PC-3 (cell line): ENCODE measurements around the gene RBM12. TPM values are rescaled to one million over a fixed set of nuclear protein-coding genes. Genes with fewer than 3 reads are reported as not detected.

Experiments used
- ATAC-seq: fragments of 200-7000 bp; cut with Tn5 transposase; 2 replicates; pipeline ENCODE4 v1.9.1; 2020; ENCODE audit warnings: mild to moderate bottlenecking, moderate library complexity
- BruUV-seq: library from RNA; stranded (reverse); fragments of 400-500 nt; replicated peaks from 2 replicates; lab custom pipeline; 2021; lab: Mats Ljungman, UMichigan
- CTCF ChIA-PET: fragments of 300-600 bp; sonication (Branson Sonifier 250); formaldehyde crosslinking; loops from one replicate; lab custom pipeline; 2022; ENCODE audit warnings: antibody characterized with exemption; lab: Charles Lee
- POLR2A ChIA-PET: fragments of 300-600 bp; sonication (Branson Sonifier 250); formaldehyde crosslinking; loops from one replicate; lab custom pipeline; 2022; ENCODE audit warnings: antibody characterized with exemption; ENCODE audit not compliant: unreplicated experiment; lab: Charles Lee
- DNase-seq: peaks from one replicate; pipeline ENCODE4 v3.0.0-alpha.2; 2015
- H2AFZ ChIP-seq: fragments of 300-600 bp; sonication (generic); 2 replicates; pipeline ENCODE4 v1.6.0; 2016; ENCODE audit warnings: antibody characterized with exemption, low read length
- H3F3A ChIP-seq: fragments of 300-600 bp; sonication (generic); one replicate; pipeline ENCODE4 v1.6.0; 2017; ENCODE audit warnings: antibody characterized with exemption, low read length, control low read depth, mild to moderate bottlenecking; ENCODE audit not compliant: unreplicated experiment
- H3K27ac ChIP-seq: fragments of 300-600 bp; sonication (generic); 2 replicates; pipeline ENCODE4 v1.5.1; 2016; ENCODE audit warnings: mild to moderate bottlenecking, low read length
- H3K27me3 ChIP-seq: fragments of 300-600 bp; sonication (generic); 2 replicates; pipeline ENCODE4 v1.6.1; 2016; ENCODE audit warnings: low read length, mixed read lengths
- H3K36me3 ChIP-seq: fragments of 300-600 bp; sonication (generic); 2 replicates; pipeline ENCODE4 v1.6.1; 2016; ENCODE audit warnings: low read depth, mixed run types, low read length, mixed read lengths
- H3K4me1 ChIP-seq: fragments of 300-600 bp; sonication (generic); 2 replicates; pipeline ENCODE4 v1.5.1; 2016; ENCODE audit warnings: low read length; ENCODE audit not compliant: insufficient read depth
- H3K4me2 ChIP-seq: fragments of 300-600 bp; sonication (generic); 2 replicates; pipeline ENCODE4 v1.6.0; 2016; ENCODE audit warnings: low read length
- H3K4me3 ChIP-seq: fragments of 300-600 bp; sonication (generic); 2 replicates; pipeline ENCODE4 v1.5.1; 2016; ENCODE audit warnings: mild to moderate bottlenecking, low read length, mixed read lengths
- H3K79me2 ChIP-seq: fragments of 300-600 bp; sonication (generic); 2 replicates; pipeline ENCODE4 v1.6.1; 2017; ENCODE audit warnings: low read length, mixed read lengths
- H3K9ac ChIP-seq: fragments of 300-600 bp; sonication (generic); 2 replicates; pipeline ENCODE4 v1.6.0; 2016; ENCODE audit warnings: mild to moderate bottlenecking, low read length
- H3K9me2 ChIP-seq: fragments of 300-600 bp; sonication (generic); replicated peaks from 2 replicates; pipeline ENCODE4 v1.6.1; 2016; ENCODE audit warnings: mixed run types, low read length, mixed read lengths
- H3K9me3 ChIP-seq: fragments of 300-600 bp; sonication (generic); 2 replicates; pipeline ENCODE4 v1.6.1; 2016; ENCODE audit warnings: low read length, mixed read lengths
- H4K20me1 ChIP-seq: fragments of 300-600 bp; sonication (generic); 2 replicates; pipeline ENCODE4 v1.6.1; 2016; ENCODE audit warnings: low read length, mixed read lengths
- EZH2 ChIP-seq: fragments of 300-600 bp; sonication (generic); IDR thresholded peaks from one replicate; pipeline ENCODE4 v1.6.1; 2017; ENCODE audit warnings: antibody characterized with exemption, mild to moderate bottlenecking, low read length; ENCODE audit not compliant: unreplicated experiment
- EZH2phosphoT487 ChIP-seq: fragments of 300-600 bp; sonication (generic); IDR thresholded peaks from 2 replicates; pipeline ENCODE4 v1.6.1; 2018; ENCODE audit warnings: mild to moderate bottlenecking, antibody characterized with exemption, low read length, borderline replicate concordance
- intact Hi-C: fragments of 100-400 bp; cut with micrococcal nuclease; formaldehyde crosslinking; loops from 2 replicates; pipeline ENCODE4 v1.9.0; 2023
- total RNA-seq: library from RNA; depleted of rRNA; stranded (reverse); fragments of >200 nt; gene quantifications from 2 replicates; pipeline ENCODE4 v1.2.3, GENCODE V29; 2014
- TF ChIP-seq, protein P1 (sequence below): fragments of 300-600 bp; sonication (generic); conservative IDR thresholded peaks from 2 replicates; pipeline ENCODE4 v1.5.1; 2017; ENCODE audit warnings: antibody characterized with exemption, low read depth, mild to moderate bottlenecking, low read length

RBM12 gene
- total RNA-seq, 1 experiment from 2014 or later, result 53.6 TPM

DNA sequence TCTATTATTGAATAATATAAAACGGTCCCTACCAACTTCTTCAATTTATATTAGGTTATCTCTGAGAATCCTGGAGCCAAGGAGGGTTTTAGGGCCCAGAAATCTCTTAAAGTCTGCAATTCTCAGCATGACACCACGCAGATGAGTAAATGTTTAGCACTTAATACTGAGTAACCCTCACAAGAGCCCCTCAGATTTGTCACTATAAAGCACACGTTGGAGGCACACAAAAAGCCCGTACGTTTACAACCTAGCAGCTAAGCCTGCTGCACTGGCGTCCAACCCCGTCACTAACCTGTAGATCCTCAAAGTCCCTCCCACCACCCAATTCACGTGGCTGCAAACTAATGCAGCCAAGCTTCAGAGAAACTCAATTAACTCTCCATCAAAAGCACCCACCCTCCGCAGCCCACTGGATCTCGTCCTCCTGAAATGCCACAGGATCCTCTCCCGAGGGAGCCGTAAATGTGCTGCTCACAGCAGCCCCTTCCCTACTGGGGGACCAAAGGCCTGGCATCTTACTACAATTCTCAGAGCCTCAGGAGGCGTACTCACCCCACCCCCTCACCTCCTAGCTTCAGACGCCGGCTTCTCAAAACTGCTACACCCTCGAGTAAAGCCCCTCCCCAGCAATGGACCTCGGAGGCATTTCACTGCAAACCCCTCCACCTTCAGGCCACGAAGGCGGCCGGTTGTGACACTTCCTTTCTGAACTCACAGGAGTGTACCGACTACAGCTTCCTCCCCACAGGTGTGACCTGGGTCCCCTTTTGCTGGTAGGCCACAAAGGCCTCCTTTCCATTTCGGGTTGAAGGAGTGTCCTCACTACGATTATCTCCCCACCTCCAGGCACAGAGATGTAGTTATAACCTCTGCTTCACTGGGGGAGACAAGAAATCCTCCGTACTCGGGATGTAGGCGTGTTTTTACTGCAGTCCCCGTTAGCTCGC lies 909 bp downstream of the RBM12 start:
- Histone ChIP-seq H3F3A (no peaks in the 10 kb centered on the region), H3K4me3 (peak overlapping the region; percentile 79), H3K36me3 (peaks cover 5% of the 10 kb centered on the region; the same call in 1 of the 2 replicates), H3K27ac (peak overlapping the region; percentile 76), H3K4me1 (peaks cover 33% of the 10 kb centered on the region), H3K27me3 (no peaks in the 10 kb centered on the region), H2AFZ (peak overlapping the region; percentile 91; the same call in 1 of the 2 replicates), H3K9ac (peak overlapping the region; percentile 98), H3K4me2 (peak overlapping the region; percentile 97), H3K9me3 (no peaks in the 10 kb centered on the region), H4K20me1 (peaks cover 51% of the 10 kb centered on the region), H3K79me2 (peaks cover 63% of the 10 kb centered on the region), H3K9me2 (no peaks in the 10 kb centered on the region)
- CTCF ChIA-PET, result interaction anchor here (0.6 to 1.2 kb wide), 2 partner anchors 44 to 764 kb away, joined by 3 to 4 read pairs; no protein-coding TSS in a partner anchor
- POLR2A ChIA-PET, result interaction anchor here (0.5 to 0.6 kb wide), 4 partner anchors 19 to 289 kb away, joined by 3 to 6 read pairs (median 4); partner anchors contain the start of gene RBM39
- DNase-seq (peak; percentile 47), ATAC-seq (peak; percentile 23)
- TF ChIP-seq EZH2, result no peak
- TF ChIP-seq, protein P1, sequence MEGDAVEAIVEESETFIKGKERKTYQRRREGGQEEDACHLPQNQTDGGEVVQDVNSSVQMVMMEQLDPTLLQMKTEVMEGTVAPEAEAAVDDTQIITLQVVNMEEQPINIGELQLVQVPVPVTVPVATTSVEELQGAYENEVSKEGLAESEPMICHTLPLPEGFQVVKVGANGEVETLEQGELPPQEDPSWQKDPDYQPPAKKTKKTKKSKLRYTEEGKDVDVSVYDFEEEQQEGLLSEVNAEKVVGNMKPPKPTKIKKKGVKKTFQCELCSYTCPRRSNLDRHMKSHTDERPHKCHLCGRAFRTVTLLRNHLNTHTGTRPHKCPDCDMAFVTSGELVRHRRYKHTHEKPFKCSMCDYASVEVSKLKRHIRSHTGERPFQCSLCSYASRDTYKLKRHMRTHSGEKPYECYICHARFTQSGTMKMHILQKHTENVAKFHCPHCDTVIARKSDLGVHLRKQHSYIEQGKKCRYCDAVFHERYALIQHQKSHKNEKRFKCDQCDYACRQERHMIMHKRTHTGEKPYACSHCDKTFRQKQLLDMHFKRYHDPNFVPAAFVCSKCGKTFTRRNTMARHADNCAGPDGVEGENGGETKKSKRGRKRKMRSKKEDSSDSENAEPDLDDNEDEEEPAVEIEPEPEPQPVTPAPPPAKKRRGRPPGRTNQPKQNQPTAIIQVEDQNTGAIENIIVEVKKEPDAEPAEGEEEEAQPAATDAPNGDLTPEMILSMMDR, result no peak
- TF ChIP-seq EZH2phosphoT487, result no peak
- intact Hi-C loops, result loop anchor here (1.0 to 10.0 kb wide), 2 partner anchors 44 to 149 kb away; no protein-coding TSS in a partner anchor
- BruUV-seq, result TSS peak; percentile 41

DNA sequence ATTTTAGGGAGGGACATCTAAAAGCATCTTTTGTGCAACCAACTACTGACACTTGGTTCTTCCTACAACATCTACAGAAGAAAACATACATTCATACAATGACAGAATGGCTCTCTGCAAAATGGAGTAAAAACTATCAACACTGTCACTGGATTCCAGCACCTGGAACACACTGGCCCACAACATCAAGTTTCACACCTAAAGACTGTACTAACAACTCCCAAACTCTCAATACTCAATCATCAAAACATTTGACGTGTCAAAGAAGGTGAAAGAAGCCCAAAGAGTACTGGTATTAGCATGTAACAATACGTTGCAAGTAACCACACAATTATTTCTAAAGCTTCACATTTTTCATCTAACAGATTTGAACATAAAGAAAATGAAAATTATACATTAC lies 2.1 kb downstream of the RBM12 start:
- no peaks in the 10 kb centered on the region for H3F3A ChIP-seq
- H3K36me3 ChIP-seq, result no peaks in the 10 kb centered on the region; the same call in 1 of the 2 replicates
- H3K4me1 ChIP-seq, result peaks cover 33% of the 10 kb centered on the region
- peak overlapping the region; percentile 79 for H3K4me3 ChIP-seq
- no peak overlapping the region for H2AFZ ChIP-seq
- H3K79me2 ChIP-seq, result peaks cover 76% of the 10 kb centered on the region
- TF ChIP-seq, protein P1, result no peak
- no peak for TF ChIP-seq EZH2
- ChIA-PET POLR2A (no interaction called here), CTCF (no interaction called here)
- ATAC-seq (no peak), DNase-seq (peak; percentile 9)
- H3K27me3 ChIP-seq, result no peaks in the 10 kb centered on the region
- H3K4me2 ChIP-seq, result peak overlapping the region; percentile 97
- intact Hi-C loops, result loop anchor here (10.0 kb wide), 1 partner anchor 148 kb away; no protein-coding TSS in a partner anchor
- H3K9me2 ChIP-seq, result no peaks in the 10 kb centered on the region
- peak overlapping the region; percentile 98 for H3K9ac ChIP-seq
- H3K9me3 ChIP-seq, result no peaks in the 10 kb centered on the region
- no peak overlapping the region for H3K27ac ChIP-seq
- peaks cover 60% of the 10 kb centered on the region for H4K20me1 ChIP-seq
- BruUV-seq, result no TSS peak
